GM21360 (cell line): ENCODE results near the gene CD109.
"Not testable (repeated sequence)": the region's sequence is repeated elsewhere in the genome, so short reads cannot be mapped to it uniquely, and the experiment has no call there.

Experiments
- ATAC-seq: cut with Tn5 transposase; IDR thresholded peaks from one replicate; pipeline ENCODE4 v1.9.1; 2021; ENCODE audit warnings: mild to moderate bottlenecking, moderate library complexity; ENCODE audit not compliant: unreplicated experiment

CD109 gene

DNA sequence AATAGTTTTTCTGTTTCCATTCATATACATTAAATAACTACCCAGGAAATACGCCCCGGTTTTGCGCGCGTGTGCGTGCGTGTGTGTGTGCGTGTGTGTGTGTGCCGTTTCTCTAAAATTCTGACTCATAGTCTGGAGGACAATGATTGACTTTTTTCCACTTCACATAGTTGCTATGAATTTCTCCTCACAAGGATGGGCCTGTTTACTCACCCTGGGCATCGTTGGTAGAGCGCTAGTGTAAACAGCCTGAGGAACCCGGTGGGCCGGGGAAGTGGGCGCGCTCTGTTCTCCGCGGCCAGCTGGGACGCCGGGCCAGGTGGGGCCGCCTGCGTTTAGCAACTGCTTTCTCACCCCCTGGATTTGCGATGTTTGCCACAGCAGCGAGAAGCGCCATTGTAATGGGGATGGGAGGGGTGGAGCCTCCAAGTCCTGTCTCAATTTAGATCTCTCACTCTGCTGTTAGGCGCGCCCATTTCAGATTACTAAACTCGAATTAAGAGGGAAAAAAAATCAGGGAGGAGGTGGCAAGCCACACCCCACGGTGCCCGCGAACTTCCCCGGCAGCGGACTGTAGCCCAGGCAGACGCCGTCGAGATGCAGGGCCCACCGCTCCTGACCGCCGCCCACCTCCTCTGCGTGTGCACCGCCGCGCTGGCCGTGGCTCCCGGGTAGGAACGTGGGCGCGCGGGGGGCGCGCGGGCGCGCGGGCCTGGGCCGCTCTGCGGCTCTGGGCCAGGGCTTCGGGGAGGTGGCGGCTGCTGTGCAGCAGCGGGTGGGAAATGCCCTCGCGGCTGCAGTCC is at the start of gene CD109:
CD109 (plus strand) TSS at position 585 of the 803 bp plus-strand sequence; CDS start at position 598, 13 bp downstream.
- ATAC-seq = peak; percentile 60

DNA sequence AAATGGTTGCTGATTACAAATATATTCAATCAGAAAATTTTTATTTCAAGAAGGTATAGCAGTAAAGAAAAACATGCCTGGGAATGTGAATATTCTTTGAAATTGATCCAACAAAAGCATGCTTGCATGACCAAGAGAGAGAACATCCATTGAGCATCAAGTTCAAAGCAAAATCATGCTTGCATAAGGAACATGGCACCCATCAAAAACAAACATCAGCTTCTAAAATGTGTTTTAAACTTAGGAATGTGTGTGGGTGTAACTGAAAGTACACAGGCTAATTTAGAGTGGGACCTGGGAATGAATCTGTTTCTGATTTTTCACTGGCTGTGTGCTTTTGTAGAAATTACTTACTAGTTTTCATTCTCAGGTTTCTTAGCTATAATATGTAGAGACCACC is 47.8 kb upstream of the CD109 start:
- no peak for ATAC-seq

DNA sequence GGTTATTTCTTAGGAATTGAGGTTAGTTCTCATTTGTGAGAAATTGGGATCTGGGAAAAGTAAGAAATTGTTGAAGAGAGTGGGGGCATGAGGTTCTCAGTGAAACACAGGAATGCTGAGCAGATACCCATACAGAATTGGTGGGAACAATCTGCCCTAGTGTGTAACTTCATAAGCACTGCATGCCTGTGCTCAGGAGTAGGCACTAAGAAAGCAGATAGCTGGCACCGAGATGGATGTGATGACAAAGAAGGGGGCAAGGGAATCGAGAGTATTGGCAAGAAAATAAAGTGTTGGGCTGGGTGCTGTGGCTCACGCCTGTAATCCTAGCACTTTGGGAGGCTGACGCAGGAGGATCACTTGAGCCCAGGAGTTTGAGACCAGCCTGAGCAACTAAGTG is 46.2 kb upstream of the CD109 start:
- no peak for ATAC-seq

DNA sequence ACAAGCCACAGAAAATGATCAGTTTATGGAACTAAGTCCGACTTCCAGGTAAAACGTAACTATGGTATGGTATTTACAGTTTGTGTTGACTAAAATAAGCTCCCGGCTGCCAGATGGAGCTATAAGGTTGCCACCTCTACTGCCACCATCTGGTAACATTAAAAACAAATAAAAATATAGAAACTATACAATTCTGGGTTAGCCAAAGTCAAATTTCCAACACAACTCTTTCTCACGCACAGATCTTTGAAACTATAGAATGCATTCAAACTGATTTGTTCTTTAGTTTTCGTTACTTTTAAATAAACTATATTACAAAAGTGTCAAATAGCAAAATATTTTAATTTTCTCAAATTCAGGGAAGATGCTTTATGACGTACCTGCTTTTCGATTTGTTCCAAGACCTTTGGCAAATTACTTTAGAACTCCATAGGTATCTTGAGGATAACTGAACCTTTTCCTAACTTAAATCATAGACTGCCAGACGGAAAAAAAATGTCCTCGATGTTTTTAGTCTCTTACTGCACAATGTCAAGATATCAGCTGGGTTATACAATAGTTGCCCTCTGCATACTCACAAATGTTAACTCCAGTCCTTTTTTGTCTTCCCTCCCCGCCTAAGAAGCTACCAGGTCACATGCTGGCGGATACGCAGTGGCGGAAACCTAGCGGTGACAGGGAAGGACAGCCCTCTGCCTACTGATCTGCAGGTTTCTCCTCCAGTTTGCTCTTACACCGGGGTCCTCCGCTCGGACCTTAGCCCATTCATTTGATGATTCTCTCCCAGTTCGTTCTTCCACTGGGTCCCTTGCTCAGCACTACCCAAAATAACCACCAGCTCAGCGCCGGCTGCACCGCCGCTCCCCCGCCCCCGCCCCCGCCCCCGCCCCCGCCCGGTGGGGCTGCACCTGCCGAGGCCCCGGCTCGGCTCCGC is 43.1 kb upstream of the CD109 start:
- ATAC-seq = peak; percentile 45

DNA sequence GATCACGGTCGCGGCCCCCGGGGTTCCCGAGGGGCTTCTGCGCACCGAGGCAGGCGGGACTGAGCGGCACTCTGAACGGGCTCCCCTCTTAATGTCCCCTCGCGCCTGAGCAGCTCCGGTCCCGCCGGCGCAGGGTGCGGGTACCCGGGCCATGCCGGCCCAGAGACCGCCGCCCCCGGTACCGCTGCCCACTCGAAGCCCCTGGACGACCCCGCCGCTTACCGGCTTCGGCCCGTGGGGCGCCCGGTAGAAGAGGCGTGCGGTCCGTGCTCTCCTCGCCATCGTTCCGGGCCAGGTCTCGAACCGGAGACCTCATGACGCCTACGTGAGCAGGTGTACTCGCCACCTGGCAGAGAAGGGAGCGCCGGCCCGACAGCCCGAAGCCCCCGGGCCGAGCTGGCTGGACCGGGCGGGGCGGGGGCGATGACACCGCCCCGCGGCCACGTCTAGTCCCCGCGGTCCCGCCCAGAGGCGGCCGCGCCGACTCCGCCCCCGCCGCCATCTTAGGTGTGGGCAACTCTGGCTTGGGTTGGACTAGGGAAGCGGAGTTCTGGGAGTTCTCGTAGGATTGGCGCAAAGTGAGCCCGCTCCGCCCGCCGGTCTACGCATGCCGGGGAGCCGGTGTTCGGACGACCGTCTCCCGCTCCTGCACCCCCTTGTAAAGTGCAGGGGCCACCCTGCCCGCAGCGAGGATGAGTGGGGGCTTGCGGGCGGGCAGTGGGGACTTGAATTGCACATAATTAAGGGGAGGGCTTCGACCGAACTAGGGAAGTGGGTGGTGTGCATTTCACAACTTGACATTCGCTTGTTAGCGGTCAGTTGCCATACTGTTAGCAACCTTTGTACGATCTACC is 42.2 kb upstream of the CD109 start, which contains the start of gene SLC17A5:
SLC17A5 (minus strand) TSS at position 422 of the 854 bp plus-strand sequence; CDS start at position 316, 106 bp downstream.
- peak; percentile 85 for ATAC-seq

DNA sequence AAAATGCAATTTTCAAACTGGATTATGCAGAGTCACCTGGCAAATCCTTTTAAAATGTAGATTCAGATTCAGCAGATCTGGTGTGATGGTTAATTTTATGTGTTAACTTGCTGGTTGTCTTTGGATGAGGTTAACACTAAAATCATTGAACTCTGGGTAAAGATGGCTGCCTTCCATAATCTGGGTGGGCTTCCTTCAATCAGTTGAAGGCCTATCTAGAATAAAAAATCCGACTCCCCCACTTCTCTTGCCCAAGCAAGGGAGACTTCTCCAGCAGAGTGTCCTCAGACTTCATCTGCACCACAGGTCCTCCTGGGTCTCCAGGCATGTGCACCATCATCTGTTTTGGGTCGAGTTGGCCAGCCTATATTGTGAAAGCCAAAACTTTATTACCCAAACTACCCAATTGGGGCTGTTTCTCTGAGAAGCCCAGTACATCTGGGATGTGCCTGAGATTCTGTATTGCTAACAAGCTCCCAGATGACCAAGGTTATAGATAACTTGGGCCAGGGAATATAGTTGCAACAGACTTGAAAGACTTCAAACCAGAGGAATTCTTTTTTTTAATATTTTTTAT is 40.6 kb upstream of the CD109 start:
- ATAC-seq = no peak

DNA sequence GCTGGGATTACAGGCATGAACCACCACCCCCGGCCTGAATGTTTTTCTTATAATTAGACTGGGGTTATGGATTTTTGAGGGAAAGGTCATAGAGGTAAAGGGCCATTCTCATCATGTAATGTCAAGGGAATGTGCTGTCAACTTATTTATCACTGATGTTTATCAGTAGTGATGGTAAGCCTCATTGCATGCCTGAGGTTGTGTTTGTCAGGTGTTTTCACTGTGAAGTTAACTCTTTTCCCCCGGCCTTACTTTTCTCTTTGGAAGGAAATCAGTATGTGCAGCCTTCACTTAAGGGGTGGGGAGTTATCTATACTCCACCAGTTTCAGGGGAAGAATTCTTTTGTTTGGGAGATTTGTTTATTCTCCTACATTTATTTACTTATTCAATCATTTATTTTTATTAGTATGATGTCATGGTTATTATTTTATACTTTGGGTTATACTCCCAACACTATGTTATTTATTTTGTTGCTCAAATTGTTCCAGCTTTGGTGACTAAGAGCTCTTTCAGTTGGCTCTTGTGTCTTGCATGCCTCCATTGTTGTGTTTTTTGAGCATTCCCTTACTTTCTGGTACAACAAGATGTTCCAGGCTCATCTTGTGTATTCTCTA is 39.4 kb upstream of the CD109 start:
- no peak for ATAC-seq

DNA sequence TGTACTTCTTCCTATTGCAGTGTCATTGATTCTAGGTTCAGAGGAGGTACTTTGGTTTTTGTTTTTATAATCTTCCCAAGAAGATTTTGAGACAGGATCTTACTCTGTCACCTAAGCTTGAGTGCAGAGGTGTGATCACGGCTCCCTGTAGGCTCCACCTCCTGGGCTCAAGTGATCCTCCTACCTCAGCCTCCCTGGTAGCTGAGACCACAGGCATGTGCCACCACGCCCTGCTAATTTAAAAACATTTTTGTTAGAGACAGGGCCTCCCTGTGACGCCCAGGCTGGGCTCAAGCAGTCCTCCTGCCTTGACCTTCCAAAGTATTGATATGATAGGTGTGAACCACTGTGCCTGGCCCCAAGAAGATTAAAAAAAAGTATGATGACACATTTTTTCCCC is 38.8 kb upstream of the CD109 start:
- no peak for ATAC-seq

DNA sequence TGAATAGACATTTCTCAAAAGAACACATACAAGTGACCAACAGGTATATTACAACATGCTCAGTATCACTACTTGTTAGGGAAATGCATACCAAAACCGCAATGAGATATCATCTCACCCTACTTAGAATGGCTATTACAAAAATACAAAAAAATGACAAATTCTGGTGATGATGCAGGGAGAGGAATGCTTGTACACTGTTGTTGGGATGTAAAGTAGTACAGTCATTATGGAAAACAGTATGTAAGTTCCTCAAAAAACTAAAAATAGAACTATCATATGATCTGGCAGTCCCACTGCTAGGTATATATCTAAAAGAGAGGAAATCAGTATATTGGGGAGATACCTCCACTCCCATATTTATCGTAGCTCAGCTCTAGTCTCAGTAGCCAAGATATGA is 31.3 kb upstream of the CD109 start:
- no peak for ATAC-seq

DNA sequence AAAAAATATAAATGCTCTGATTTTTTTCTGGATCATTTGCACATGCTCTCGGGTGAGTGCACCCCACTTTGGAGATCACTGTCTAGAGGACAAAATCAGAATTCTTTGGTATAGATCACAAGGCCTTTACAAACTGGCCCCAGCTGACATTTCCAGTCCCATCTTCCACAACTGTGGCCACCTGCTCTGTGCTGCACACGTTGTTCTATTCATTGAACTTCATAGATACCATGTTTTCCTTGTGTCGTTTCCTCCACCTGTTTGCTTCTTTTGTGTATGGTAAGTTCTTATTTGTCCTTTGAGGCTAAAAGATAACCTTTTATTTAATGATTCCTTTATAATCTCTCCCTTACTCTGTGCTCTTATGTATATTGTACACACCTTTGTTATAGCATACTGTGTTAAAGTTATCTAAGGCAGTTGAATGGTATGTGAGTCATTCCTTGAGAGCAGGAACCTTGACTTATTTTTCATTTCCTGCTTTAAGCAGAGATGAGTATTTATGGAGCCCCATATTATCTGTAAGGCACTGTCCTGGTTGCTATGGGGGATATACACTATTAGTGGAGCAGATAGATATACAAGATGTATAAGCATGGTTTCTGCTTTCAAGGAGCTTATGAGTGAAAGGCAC is 30.2 kb upstream of the CD109 start:
- peak; percentile 92 for ATAC-seq

DNA sequence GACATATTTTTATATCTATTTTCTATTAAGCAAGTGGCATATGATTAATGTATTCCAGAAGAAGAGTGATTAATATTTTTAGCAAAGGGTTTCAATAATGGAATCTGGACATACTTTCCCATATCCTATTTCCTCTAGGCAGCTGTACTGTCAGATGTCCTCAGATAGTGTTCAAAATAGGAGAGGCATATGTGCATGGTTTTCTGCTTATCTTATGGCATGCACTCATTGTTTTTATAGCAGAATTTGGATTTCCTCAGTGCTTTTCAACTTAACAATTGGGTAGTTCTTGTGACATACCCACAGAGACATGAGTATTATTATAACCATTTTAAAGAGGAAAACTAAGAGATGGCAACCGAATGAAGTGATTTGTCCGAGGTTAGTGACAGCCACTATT is 29.6 kb upstream of the CD109 start:
- ATAC-seq = no peak

DNA sequence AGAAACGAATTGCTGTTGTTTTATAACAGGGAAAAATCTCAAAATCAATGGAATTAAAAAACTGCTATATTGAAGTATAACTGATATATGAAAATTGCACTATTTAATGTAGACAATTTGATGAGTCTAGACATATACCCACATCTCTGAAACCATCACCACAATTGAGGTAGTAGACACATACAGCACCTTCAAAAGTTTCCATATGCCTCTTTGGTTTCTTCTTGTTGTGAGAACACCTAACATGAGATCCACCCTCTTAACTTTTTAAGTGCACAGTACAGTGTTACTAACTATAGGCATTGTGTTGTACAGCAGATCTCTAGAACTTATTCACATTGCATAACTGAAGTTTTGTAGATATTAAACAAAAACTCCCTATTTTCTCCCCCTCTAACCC is 28.2 kb upstream of the CD109 start:
- ATAC-seq = no peak

DNA sequence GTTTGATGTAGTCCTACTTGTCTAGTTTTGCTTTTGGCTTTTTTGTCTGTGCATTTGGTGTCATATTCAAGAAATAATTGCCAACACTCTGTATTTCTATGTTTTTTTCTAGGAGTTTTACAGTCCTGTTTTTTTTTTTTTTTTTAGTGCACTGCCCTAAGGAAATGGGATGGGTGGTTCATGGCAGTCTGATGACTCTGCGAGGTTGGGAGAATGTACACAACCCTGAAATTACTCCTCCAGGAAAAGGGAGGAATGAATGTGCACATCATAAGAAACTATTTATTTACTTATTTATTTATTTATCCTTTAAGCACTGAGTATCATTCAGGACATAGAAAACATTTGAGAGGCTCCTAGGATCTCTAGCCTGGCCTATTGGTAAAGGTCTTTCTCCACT is 27.0 kb upstream of the CD109 start:
- no peak for ATAC-seq

DNA sequence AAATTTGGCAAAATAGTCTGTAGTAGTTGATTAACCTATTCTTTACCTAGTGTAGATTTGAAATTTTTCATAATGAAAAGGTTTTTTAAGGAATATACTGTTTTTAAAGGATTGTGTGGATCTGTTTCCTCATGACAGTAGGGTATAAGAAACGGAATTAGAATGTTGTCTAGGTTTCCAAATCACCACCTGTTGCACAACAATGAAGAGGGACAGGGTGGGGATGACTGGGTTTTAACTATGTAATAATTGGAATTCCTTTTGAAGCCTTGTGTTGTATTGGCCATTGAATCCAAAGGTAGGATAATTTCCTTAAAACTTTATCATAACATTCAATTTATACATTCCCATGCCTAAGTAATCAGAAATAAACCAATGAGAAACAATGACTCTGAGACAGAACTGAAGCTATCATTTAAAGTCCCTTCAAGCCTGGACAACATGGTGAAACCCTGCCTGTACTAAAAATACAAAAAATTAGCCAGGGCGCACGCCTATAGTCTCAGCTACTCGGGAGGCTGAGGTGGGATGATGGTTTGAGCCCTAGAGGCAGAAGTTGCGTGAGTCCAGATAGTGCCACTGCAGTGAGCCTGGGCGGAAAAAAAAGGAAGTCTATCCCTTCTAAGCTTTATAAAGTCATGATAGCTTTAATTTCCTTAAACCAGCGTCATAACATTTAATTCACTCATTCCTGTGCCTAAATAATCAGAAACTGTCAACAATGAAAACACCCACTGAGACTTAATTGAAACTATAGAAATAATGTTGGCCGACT is 23.9 kb upstream of the CD109 start:
- no peak for ATAC-seq

DNA sequence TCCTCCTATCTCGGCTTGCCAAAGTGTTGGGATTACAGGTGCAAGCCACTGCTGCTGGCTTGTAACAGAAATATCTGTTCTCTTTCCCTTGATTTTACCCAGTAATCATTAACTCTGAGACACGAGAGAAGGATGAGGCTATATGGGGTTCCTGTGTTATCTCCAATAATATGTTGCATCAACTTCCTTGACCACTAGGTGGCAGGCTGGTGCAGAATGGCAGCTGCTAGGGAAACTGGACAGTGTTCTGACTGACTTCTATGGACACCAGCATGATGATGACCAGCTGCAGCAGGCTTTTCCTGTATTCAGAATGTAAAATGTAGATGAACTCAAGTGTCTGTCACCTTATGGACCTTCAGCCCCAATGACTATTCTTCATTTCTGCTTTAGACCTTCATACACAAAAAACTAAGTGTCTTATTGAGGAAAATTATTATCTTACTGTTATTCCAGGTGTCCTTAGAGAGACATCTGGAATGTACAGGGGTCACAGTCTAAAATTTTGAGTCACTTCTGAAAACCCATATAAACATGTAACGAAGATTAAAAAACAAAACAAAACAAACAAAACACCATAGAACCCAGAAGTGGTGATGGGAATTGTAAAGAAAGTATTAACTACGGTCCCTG is 20.4 kb upstream of the CD109 start:
- ATAC-seq = peak; percentile 92

DNA sequence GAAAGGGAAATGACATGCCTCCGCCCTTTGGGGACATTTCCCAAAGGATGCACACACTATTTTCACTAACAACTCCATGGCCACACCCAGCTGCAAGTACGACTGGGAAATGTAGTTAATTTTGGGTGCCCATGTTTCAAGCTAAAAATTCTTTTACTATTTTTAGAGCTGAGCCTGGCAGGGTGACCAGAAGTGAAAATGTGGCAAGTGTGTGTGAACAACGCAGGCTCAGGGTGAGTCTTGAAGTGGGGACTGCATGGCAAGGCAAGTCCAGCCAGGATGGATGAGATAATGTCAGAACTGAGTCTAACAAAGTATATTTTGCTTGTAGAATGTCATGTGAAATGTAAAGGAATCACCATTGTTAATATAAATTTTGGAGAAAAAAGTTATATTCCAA is 17.0 kb upstream of the CD109 start:
- no peak for ATAC-seq

DNA sequence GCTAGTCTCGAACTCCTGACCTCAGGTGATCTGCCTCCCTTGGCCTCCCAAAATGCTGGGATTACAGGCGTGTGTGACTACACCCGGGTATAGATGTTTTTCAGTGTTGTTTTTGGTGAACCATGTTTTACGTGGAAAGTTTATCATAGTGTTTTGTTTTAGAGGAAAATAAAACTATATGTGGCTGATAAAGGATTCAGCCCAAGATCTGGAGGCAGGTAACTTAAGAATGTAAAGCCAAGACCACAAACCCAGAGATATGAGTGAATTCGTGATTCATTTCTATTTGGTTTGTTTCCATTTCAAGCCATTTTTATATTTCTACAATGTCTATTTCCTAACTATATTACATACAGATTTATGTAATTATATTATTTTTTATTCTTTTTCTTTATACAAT is 16.2 kb upstream of the CD109 start:
- ATAC-seq = not testable (repeated sequence)

DNA sequence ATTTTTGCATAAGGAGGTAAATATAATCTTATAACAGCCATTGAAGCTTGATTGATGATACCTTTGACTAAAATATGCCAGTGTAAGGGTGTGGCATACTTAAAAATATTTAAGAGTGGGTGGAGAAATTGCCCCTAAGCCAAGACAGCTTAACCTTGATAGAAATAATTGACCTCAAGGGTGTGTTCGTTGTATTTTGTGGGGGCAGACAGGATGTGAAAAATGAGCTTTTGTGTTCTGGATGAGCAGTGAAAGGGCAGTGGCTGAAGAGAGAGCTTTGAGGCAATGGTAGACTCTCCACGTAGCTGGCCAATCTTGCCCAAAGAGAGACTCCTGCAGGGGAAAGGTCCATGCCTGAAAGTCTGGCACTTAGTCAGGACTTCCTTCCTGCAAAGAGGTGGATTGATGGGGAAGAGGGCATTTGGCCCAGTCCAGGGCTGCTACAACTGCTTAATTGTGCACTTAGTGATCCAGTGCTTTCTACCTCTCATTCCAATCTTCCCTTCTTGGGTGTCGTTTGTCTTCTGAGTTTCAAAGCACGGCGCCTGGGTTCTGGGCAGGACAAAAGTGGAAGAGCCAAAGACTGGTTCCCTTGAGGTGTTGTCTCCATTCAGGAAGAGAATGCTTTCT is 15.6 kb upstream of the CD109 start:
- ATAC-seq = no peak
